NAMALWA (cell line): ENCODE results near the gene ABI1.

Source experiments
- DNase-seq: peaks from one replicate; pipeline ENCODE4 v3.0.0-alpha.2; 2015; ENCODE audit warnings: low spot score

The ABI1 gene

DNA sequence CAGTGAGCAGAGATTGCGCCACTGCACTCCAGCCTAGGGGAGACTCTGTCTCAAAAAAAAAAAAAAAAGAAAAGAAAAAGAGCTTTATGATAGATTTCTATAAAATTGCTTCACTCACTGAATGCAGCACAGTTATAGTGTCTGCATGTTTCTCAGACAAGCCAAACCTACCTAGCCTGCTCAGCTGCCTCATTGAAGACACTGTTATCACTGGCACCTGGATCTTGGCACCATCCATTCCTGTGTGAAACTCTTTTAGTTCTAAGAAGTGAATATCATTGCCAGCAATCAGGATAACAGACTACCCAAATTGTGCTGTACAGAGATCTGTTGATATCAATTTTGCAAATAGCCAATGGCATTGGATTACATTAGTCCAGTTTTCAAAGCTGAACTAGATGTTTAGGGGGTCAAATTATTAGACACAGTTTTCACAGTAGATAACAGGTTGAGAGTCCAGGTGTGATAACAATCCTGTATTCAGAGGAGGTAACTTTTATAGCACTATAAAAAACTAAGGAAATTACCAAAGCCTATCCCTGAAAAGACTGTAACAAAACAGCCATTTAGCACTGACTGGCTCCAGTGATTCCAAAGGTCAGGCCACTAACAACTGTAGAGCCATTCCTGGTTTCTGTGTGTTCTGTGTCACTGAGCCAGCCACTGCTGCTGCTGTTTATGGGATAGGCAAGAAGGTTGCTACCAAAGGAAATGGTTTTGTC, 146.2 kb downstream of the ABI1 start:
- no peak for DNase-seq

DNA sequence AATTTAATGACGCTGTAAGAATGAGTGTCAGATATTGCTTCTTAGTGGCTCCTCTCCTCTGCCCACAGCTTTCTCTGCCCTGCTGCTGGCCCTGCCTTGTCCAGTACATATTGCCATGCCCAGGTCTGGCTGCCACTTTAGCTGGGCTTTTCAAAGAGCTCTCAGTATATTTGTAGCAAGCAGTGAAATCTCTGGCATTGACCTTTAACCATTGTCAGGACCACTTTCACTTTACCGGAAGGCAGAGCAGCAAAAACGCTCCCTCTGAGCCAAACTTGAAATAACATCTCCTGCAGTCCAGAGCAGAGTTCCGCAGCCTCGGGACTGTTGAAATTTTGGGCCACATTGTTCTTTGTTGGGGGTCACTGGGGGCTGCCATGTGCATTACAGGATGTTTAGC, 149.4 kb downstream of the ABI1 start:
- DNase-seq, result no peak

DNA sequence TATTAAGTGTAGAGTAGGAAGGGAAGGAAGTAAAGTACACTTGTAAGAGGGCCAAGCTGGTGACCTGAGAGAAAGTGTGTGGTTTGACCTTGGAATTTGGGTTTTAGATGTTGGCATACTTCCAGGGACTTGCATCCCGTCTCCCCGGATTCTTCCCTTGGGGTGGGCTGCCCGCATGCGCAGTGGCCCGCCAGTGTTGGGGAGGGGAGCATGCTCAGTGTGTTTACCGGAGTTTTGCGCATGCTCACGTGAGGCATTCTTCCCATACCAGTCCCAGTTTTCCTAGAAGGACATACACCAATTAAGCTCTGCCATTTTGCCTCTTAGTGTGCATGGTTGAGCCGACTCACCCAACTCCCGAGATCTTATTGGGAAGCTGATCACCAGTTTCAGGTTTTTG, 153.8 kb downstream of the ABI1 start:
- DNase-seq, result no peak

DNA sequence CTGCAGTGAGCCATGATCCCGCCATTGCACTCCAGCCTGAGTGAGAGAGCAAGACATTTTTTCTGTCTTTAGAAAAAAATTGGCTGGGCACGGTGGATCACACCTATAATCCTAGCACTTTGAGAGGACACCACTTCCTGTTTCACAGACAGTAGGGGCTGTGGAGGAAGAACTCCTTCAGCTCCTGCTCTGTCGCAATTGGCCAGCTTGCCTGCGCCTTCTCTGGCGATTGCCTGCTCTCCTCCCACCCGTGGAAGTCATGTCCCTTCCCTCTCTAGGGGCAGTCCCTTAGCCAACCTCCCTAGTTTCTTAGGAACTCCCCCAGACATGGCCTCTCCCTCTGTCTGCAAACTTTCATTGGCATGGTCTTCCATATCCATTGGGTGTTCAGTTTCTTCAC, 154.6 kb downstream of the ABI1 start:
- no peak for DNase-seq

DNA sequence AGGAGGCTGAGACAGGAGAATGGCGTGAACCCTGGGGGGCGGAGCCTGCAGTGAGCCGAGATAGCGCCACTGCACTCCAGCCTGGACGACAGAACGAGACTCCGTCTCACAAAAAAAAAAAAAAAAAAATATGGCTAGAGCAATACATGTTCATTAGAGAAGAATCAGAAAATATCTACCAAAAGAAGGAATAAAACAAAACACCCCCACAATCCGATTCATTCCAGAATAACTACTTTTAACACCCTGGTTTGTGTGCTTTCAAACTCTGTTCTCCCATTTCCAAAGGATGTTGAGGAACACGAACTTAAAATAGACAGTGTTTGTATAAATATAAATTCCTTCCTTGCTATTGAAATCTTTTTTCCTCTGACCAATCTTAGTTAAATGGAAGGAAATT, 156.8 kb downstream of the ABI1 start:
- DNase-seq, result no peak

DNA sequence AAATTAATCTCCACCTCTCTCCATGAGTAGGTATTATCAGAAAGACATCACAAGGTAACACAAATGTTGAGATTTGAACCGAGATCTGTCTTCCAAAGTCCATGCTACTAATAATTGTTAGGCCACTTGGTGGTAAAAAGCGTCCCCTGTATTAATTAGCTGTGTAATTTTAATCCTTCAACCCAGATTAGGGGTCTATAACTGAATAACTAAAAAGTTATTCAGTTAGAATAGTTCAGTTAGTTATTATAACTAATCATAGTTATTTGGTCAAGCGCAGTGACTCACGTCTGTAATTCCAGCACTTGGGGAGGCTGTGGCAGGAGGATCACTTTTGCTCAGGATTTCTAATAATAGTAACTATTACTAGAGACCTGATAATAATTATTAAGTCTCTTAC, 157.7 kb downstream of the ABI1 start:
- no peak for DNase-seq

DNA sequence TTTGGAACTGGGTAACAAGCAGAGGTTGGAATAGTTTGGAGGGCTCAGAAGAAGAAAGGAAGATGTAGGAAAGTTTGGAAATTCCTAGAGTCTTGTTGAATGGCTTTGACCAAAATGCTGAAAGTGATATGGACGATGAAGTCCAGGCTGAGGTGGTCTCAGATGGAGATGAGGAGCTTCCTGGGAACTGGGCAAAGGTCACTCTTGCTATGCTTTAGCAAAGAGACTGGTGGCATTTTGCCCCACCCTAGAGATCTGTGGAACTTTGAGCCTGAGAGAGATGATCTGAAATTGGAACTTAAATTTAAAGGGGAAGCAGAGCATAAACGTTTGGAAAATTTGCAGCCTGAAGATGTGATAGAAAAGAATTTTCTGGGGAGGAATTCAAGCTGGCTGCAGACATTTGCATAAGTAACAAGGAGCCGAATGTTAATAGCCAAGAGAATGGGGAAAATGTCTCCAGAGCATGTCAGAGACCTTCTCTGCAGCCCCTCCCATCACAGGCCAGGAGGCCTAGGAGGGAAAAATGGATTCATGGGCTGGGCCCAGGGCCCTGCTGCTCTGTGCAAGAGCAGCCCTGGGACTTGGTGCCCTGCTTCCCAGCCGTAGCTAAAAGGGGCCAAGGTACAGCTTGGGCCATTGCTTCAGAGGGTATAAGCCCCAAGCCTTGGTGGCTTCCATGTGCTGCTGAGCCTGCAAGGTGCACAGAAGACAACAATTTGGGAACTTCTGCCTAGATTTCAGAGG, 159.7 kb downstream of the ABI1 start:
- DNase-seq, result no peak

DNA sequence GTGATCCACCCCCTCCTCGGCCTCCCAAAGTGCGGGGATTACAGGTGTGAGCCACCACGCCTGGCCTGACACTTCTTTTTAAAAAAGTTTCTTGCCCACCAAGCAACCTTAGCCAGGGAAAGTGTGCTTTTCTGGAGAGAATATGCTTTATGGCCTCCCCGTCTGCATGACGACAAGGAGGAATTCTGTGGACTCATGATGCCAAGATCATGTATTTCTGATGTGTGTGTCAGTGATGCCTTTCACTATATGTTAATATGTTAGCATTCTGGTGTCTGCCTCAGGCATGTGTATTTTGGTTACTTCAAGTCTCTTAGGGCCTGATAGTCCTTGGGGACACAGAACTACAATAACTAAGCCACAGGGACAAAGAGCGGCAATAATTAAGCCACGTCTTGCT, 161.1 kb downstream of the ABI1 start:
- no peak for DNase-seq

DNA sequence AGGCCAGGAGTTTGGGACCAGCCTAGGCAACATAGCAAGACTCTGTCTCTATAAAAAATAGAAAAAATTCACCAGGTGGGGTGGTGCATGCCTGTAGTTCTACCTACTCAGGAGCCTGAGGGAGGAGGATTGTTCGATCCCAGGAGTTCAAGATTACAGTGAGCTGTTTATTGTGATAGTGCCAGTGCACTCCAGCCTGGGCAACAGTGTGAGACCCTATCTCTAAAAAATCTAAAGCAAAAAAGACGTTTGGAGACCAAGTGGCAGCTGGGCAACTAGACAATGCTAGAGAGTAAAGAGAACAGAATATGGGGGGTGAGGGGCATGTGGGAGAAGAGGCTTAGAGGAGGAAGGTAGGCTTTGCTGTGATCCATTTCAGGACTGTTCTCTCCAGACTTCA, 161.8 kb downstream of the ABI1 start:
- no peak for DNase-seq

DNA sequence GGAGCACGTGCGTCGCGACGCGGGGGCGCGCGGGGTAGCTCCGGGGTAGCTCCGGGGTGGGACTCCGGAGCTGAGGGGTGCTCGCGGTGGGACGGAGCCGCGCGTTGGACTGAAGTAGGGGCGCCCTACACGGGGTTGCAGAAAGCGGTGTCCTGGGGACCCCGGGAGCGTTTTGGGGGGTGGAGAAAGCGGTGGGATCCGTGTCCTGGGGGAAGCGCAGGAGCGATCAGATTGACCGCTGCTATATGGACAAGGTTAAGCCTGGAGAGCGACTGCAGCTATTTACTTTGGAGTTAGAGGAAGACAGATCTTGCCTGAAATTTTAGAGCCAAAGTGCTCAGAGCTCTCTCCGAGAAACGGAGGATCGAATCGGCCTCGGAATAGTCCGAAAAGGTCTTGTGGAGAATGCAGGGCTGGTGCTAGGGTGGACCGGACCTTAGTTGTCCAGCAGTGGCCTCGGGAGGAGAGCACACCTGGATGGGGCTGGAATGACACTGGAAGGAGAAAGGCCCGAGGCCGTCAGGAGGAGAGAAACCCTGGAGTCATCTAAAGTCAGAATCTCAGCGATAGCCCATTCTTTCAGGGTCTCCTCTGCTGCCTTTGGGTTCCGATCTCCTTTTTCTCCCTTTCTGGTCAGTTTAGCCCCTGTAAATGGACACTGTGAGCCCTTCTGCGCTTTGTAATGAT, 162.7 kb downstream of the ABI1 start:
- peak; percentile 32 for DNase-seq

DNA sequence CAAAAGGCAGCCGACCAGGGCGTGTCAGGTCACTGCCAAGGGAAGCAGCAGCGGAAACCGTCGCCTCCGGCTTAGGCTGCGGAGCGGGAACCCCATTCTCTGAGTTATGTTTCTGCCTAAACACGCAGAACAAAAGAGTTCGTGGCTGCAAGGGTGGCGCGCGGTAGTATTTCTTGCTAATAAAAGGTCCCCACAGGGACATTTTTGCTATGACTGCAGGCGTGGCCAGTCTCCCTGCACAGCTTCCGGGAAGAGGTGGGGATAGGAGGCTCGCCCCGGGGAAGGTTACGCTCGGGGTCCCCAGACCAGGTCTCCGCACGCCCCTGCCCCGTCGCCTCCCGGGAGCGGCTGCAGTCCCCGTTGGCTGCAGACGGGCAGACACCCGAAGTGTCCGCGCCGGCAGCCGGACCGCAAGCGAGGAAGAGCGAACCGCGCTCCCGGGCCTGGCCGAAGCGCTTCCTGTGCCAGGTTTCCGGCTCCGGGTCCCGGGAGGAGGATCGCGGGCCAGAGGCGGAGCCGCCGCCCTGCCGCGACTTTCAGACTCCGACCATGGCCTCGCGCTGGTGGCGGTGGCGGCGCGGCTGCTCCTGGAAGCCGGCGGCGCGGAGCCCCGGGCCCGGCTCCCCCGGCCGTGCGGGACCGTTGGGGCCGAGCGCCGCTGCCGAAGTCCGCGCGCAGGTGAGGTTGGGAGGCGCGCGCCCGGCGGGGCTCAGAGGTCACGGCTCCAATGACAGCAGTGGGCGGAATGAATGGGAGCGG, 163.4 kb downstream of the ABI1 start, which contains the start of gene PDSS1:
PDSS1 (plus strand) TSS at position 539 of the 759 bp plus-strand sequence; CDS start at position 550, 11 bp downstream.
- peak; percentile 68 for DNase-seq

DNA sequence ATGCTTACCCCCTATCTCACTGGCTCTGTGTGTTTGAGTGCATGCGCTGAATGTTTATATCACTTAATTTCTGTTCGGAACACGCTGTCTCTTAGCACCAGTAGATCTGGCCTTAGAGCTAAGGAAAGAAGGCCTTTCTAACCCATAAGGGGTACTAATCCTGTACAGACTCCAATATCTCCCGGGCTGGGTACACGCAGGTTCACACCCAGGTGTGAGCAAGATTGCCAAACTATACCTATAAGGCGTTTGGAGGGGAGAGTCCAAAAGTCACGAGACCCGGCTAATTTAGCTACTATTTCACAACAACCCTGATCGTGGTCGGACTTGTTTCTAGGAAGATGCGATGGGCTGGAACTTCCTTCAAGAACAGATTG, 164.0 kb downstream of the ABI1 start:
- DNase-seq, result no peak
